Measurements from ENCODE around the gene CAST. TPM values are rescaled to one million over a fixed set of nuclear protein-coding genes. Genes with fewer than 3 reads are reported as not detected.
A peak's percentile ranks its signal among the peaks of the same experiment; 100 is the strongest.

The CAST gene
- total and polyA plus RNA-seq, 8 donors: 128 to 264 (median 156) TPM

- H3K4me1 ChIP-seq: peaks cover 8 to 50% of the 10 kb centered on the region in 2 donors
- peak; percentile 74 to 95 (median 81) for DNase-seq
- TF ChIP-seq CTCF (IDR thresholded peaks at IDR 0.05): no peak
- no peaks in the 10 kb centered on the region for H3K9me3 ChIP-seq
- H3K27me3 ChIP-seq: no peaks in the 10 kb centered on the region
- peak overlapping the region; percentile 66 to 68 for H3K4me3 ChIP-seq
- H3K27ac ChIP-seq: peak overlapping the region; percentile 99 to 100
- peak; percentile 68 for ATAC-seq
- intact Hi-C loops (cut with DNase I): no loop called here
- peaks cover 0 to 17% of the 10 kb centered on the region in 2 donors for H3K36me3 ChIP-seq
Observed at GRCh38 chr5:96807075-96807654, 145.0 kb downstream of the CAST start.

- H3K9me3 ChIP-seq: no peaks in the 10 kb centered on the region
- peaks cover 0 to 4% of the 10 kb centered on the region in 2 donors for H3K36me3 ChIP-seq
- no peak for DNase-seq
- peak overlapping the region; percentile 70 to 99 for H3K27ac ChIP-seq
- peaks cover 8 to 40% of the 10 kb centered on the region in 2 donors for H3K4me1 ChIP-seq
- no peaks in the 10 kb centered on the region for H3K27me3 ChIP-seq
- no peak for TF ChIP-seq CTCF (IDR thresholded peaks at IDR 0.05)
- ATAC-seq: no peak
- intact Hi-C loops (cut with DNase I): no loop called here
- H3K4me3 ChIP-seq: peak overlapping the region; percentile 18 to 68
Observed at GRCh38 chr5:96808541-96808828, 146.3 kb downstream of the CAST start.

GRCh38 chr5:96808868-96809558 lies 146.8 kb downstream of the CAST start:
- peaks cover 8 to 37% of the 10 kb centered on the region in 2 donors for H3K4me1 ChIP-seq
- H3K27ac ChIP-seq: peak overlapping the region in 1 of 2 donors; percentile 99
- ATAC-seq (no peak), DNase-seq (no peak)
- no peaks in the 10 kb centered on the region for H3K36me3 ChIP-seq
- H3K9me3 ChIP-seq: no peaks in the 10 kb centered on the region
- intact Hi-C loops (cut with DNase I): no loop called here
- H3K4me3 ChIP-seq: peak overlapping the region in 1 of 2 donors; percentile 68
- TF ChIP-seq CTCF (IDR thresholded peaks at IDR 0.05): no peak
- no peaks in the 10 kb centered on the region for H3K27me3 ChIP-seq

- intact Hi-C loops (cut with DNase I): no loop called here
- H3K27ac ChIP-seq: no peak overlapping the region
- DNase-seq: peak in 3 of 4 donors; percentile 29 to 74 (median 55)
Observed at GRCh38 chr5:96809921-96810320, 147.7 kb downstream of the CAST start.

More at GRCh38 chr5:96809921-96810320, 147.7 kb downstream of the CAST start:
- Histone ChIP-seq H3K9me3 (no peaks in the 10 kb centered on the region), H3K4me3 (no peak overlapping the region), H3K27me3 (no peaks in the 10 kb centered on the region), H3K36me3 (no peaks in the 10 kb centered on the region), H3K4me1 (peaks cover 8 to 28% of the 10 kb centered on the region in 2 donors)
- no peak for TF ChIP-seq CTCF (IDR thresholded peaks at IDR 0.05)
- ATAC-seq: peak; percentile 2
